Activated CD8-positive, alpha-beta memory T cell treated with anti-CD3 and anti-CD28 coated beads, Interleukin-2, amount 50 U/mL, for 4 hours (primary cell): ENCODE measurements around the gene DDX53.

Experiments used
- DNase-seq: peaks from one replicate; pipeline ENCODE4 v3.0.0-alpha.2; 2020

Gene DDX53

DNA sequence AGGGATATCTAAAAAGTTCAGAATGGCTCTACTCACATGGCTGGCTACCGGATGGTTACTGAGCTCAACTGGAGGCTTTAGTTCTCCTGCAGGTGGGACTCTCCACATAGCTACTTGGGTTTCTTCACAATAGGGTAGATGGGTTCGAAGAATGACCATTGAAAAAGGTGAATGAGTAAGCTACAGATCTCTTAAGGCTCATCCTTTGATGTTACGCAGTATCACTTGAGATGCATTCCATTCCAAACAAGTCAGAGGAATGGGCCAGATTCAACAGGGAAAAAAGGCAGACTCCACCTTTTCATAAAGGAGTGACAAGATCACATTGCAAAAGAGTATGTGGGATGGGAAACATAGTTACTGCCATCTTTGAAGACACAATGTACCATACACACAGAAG is 52.6 kb downstream of the DDX53 start:
- DNase-seq = no peak
